SK-N-SH (cell line): ENCODE measurements around the gene RPL28. TPM values are rescaled to one million over a fixed set of nuclear protein-coding genes. Genes with fewer than 3 reads are reported as not detected.

ENCODE experiments used
- CTCF ChIA-PET: fragments of 300-600, 350-600 bp; formaldehyde crosslinking; extraction: SDS; loops from one replicate; lab custom pipeline; 2021; lab: Yijun Ruan, JAX
- POLR2A ChIA-PET: fragments of 350-600 bp; sonication (Branson Sonifier 250); formaldehyde crosslinking; extraction: SDS; loops from one replicate; lab custom pipeline; 2020; ENCODE audit warnings: antibody characterized with exemption, inconsistent platforms; lab: Yijun Ruan, JAX
- DNase-seq: peaks from one replicate; pipeline ENCODE4 v3.0.0; 2012
- H2AFZ ChIP-seq: fragments of 200-600 bp; sonication (generic); 2 replicates; pipeline ENCODE4 v1.8.1; 2016; ENCODE audit warnings: antibody characterized with exemption, mild to moderate bottlenecking, low read depth
- H3F3A ChIP-seq: fragments of 200-600 bp; sonication (generic); replicated peaks from 2 replicates; pipeline ENCODE3; 2016; ENCODE audit warnings: antibody characterized with exemption, mild to moderate bottlenecking; ENCODE audit not compliant: insufficient read depth
- H3K27ac ChIP-seq, 2 experiments: fragments of 200-500 bp in 1 of 2; fragments of 200-600 bp in 1 of 2; sonication (Bioruptor generic) in 1 of 2; sonication (generic), shearing (Covaris generic) in 1 of 2; 2 replicates each; pipeline versions ENCODE4 v1.5.1 to v1.6.1; 2014 to 2016; ENCODE audit warnings: low read depth in 2 of 2, inconsistent platforms in 1 of 2, low read length in 1 of 2, mild to moderate bottlenecking in 1 of 2, mixed read lengths in 1 of 2
- H3K27me3 ChIP-seq: fragments of 200-600 bp; sonication (generic), shearing (Covaris generic); 2 replicates; pipeline ENCODE4 v1.6.1; 2016; ENCODE audit warnings: mixed run types; ENCODE audit not compliant: insufficient read depth
- H3K36me3 ChIP-seq, 2 experiments: fragments of 200-500 bp in 1 of 2; fragments of 200-600 bp in 1 of 2; sonication (Bioruptor generic) in 1 of 2; sonication (generic) in 1 of 2; replicated peaks in 1 of 2; 2 replicates each; pipeline versions ENCODE3 to v1.5.1; 2014 to 2016; ENCODE audit warnings: low read length in 1 of 2, mild to moderate bottlenecking in 1 of 2; ENCODE audit not compliant: insufficient read depth in 2 of 2, control insufficient read depth in 1 of 2
- H3K4me1 ChIP-seq, 2 experiments: fragments of 200-500 bp in 1 of 2; fragments of 200-600 bp in 1 of 2; sonication (Bioruptor generic) in 1 of 2; sonication (generic), shearing (Covaris generic) in 1 of 2; 2 replicates each; pipeline versions ENCODE4 v1.5.1 to v1.6.1; 2014 to 2016; ENCODE audit warnings: low read depth in 1 of 2, low read length in 1 of 2, mixed run types in 1 of 2; ENCODE audit not compliant: insufficient read depth in 2 of 2, control insufficient read depth in 1 of 2
- H3K4me2 ChIP-seq: fragments of 200-600 bp; sonication (generic), shearing (Covaris generic); 2 replicates; pipeline ENCODE4 v1.6.1; 2017; ENCODE audit warnings: mixed run types
- H3K4me3 ChIP-seq, 2 experiments: fragments of 200-500 bp in 1 of 2; fragments of 200-600 bp in 1 of 2; sonication (Bioruptor generic) in 1 of 2; sonication (generic), shearing (Covaris generic) in 1 of 2; 2 replicates each; pipeline versions ENCODE4 v1.5.1 to v1.8.1; 2014 to 2016; ENCODE audit warnings: low read depth in 2 of 2, inconsistent platforms in 1 of 2, low read length in 1 of 2, mild to moderate bottlenecking in 1 of 2, mixed read lengths in 1 of 2, moderate library complexity in 1 of 2
- H3K79me2 ChIP-seq: fragments of 200-600 bp; sonication (generic); 2 replicates; pipeline ENCODE4 v1.8.1; 2017; ENCODE audit warnings: mild to moderate bottlenecking; ENCODE audit not compliant: insufficient read depth
- H3K9ac ChIP-seq: fragments of 200-600 bp; sonication (generic); 2 replicates; pipeline ENCODE4 v1.6.1; 2017; ENCODE audit warnings: mixed run types
- H3K9me2 ChIP-seq: fragments of 200-600 bp; sonication (generic); 2 replicates; pipeline ENCODE4 v1.6.1; 2017; ENCODE audit warnings: mixed run types
- H3K9me3 ChIP-seq: fragments of 200-600 bp; sonication (generic); 2 replicates; pipeline ENCODE4 v1.6.1; 2017; ENCODE audit warnings: mixed run types, mild to moderate bottlenecking, moderate library complexity
- H4K20me1 ChIP-seq: fragments of 200-600 bp; sonication (generic); 2 replicates; pipeline ENCODE4 v1.6.1; 2017; ENCODE audit warnings: mild to moderate bottlenecking, mixed run types; ENCODE audit not compliant: insufficient read depth
- EP300 ChIP-seq, 2 experiments: IDR thresholded peaks; 2 replicates each; pipeline versions ENCODE4 v1.4.0 to v1.6.1; 2012; ENCODE audit warnings: borderline replicate concordance in 1 of 2, low read depth in 1 of 2, low read length in 1 of 2
- EZH2phosphoT487 ChIP-seq: fragments of 200-600 bp; sonication (generic); IDR thresholded peaks from 2 replicates; pipeline ENCODE4 v1.6.1; 2017; ENCODE audit warnings: low read depth, mixed run types, mild to moderate bottlenecking, antibody characterized with exemption, moderate library complexity, borderline replicate concordance
- FOSL2 ChIP-seq: IDR thresholded peaks from 2 replicates; pipeline ENCODE4 v1.4.0; 2012; ENCODE audit warnings: low read depth, mild to moderate bottlenecking, moderate library complexity, borderline replicate concordance
- FOXJ3 ChIP-seq: sonication (generic); formaldehyde crosslinking; IDR thresholded peaks from 2 replicates; pipeline ENCODE4 v1.5.1; 2020; ENCODE audit warnings: mild to moderate bottlenecking, missing genetic modification reagents
- FOXM1 ChIP-seq: IDR thresholded peaks from 2 replicates; pipeline ENCODE4 v1.4.0; 2012; ENCODE audit warnings: low read depth, mild to moderate bottlenecking
- GATA2 ChIP-seq: sonication (generic); formaldehyde crosslinking; IDR thresholded peaks from 2 replicates; pipeline ENCODE4 v1.5.0; 2020; ENCODE audit warnings: mild to moderate bottlenecking, missing genetic modification reagents
- MEF2A ChIP-seq: IDR thresholded peaks from 2 replicates; pipeline ENCODE4 v1.4.0; 2012; ENCODE audit warnings: low read depth, borderline replicate concordance
- MXI1 ChIP-seq: IDR thresholded peaks from 2 replicates; pipeline ENCODE4 v1.6.1; 2012; ENCODE audit warnings: mild to moderate bottlenecking, low read depth, low read length, improper control_type of control experiment
- NFIC ChIP-seq: IDR thresholded peaks from 2 replicates; pipeline ENCODE4 v1.4.0; 2012; ENCODE audit warnings: borderline replicate concordance
- NRF1 ChIP-seq: IDR thresholded peaks from 2 replicates; pipeline ENCODE4 v1.6.1; 2012; ENCODE audit warnings: low read depth, mild to moderate bottlenecking, low read length
- POLR2AphosphoS5 ChIP-seq: IDR thresholded peaks from 2 replicates; pipeline ENCODE4 v1.6.1; 2012; ENCODE audit warnings: low read depth, low read length
- RAD21 ChIP-seq: IDR thresholded peaks from 2 replicates; pipeline ENCODE4 v1.6.1; 2012; ENCODE audit warnings: mild to moderate bottlenecking, low read length
- RCOR1 ChIP-seq: fragments of 150-350 bp; IDR thresholded peaks from 2 replicates; pipeline ENCODE4 v1.6.1; 2017; ENCODE audit warnings: antibody characterized with exemption, low read length
- SIN3A ChIP-seq: IDR thresholded peaks from 2 replicates; pipeline ENCODE4 v1.6.1; 2012; ENCODE audit warnings: low read depth, mild to moderate bottlenecking, low read length, moderate library complexity, borderline replicate concordance
- SMC3 ChIP-seq: IDR thresholded peaks from 2 replicates; pipeline ENCODE4 v1.6.1; 2012; ENCODE audit warnings: low read depth, low read length, improper control_type of control experiment
- TCF12 ChIP-seq: IDR thresholded peaks from 2 replicates; pipeline ENCODE4 v1.4.0; 2012
- WGBS: methylation state at CpG from one replicate; pipeline ENCODE4 v1.1.6; 2017; ENCODE audit warnings: low lambda C conversion rate; 5-methylcytosine and 5-hydroxymethylcytosine counted together
- polyA plus RNA-seq, 3 experiments: library from polyadenylated mRNA; depleted of rRNA; stranded (reverse); fragments of >200 nt; gene quantifications; 2 replicates each; pipeline ENCODE4 v1.2.3, GENCODE V29; 2012
- TF ChIP-seq, protein P1 (sequence below): IDR thresholded peaks from 2 replicates; pipeline ENCODE4; 2012
- TF ChIP-seq, protein P2 (sequence below): IDR thresholded peaks from 2 replicates; pipeline ENCODE4 v1.4.0; 2012; ENCODE audit warnings: low read depth, borderline replicate concordance
- TF ChIP-seq, protein P3 (sequence below): IDR thresholded peaks from 2 replicates; pipeline ENCODE4 v1.4.0; 2012; ENCODE audit warnings: low read depth
- TF ChIP-seq, protein P4 (sequence below): fragments of 150-350 bp; IDR thresholded peaks from 2 replicates; pipeline ENCODE4 v1.6.1; 2017; ENCODE audit warnings: antibody characterized with exemption, low read length, low read depth, borderline replicate concordance

Gene RPL28
- polyA plus RNA-seq, 1 of the 3 experiments (the other 2 are of a cell fraction), result 2,368 TPM

DNA sequence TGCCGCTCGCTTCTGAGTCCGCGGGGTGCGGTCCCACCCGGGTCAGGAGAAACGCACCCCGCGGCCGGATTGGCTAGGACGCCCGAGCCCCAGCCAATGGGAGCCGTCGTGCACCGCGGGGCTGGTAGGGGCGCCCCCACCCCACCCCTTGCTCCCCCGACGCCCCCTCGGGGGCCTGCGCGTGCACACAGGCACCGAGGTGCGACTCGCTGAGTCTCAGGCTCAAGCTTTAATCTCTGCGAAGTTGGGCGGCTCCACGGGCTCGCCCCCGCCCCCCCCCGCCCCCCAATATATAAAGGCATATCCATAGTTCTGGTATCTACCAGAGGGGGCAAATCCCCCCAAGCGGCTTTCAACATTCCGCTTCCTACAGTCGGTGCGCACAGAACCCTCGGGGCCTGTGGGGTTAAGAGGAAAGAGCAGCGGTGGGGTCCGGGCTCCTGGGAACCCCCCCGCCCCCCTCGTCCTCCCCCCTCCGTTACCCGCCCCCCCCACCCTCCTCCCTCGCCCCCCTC lies 31.0 kb upstream of the RPL28 start, which contains the start of gene COX6B2 (continued):
- TF ChIP-seq, protein P1, sequence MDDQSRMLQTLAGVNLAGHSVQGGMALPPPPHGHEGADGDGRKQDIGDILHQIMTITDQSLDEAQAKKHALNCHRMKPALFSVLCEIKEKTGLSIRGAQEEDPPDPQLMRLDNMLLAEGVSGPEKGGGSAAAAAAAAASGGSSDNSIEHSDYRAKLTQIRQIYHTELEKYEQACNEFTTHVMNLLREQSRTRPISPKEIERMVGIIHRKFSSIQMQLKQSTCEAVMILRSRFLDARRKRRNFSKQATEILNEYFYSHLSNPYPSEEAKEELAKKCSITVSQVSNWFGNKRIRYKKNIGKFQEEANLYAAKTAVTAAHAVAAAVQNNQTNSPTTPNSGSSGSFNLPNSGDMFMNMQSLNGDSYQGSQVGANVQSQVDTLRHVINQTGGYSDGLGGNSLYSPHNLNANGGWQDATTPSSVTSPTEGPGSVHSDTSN, result no peak
- TF ChIP-seq SIN3A (no peak), FOXM1 (no peak), MXI1 (no peak), FOSL2 (no peak), FOXJ3 (CRISPR knock-in tag) (no peak), TCF12 (no peak), SMC3 (no peak)
- TF ChIP-seq, protein P2, sequence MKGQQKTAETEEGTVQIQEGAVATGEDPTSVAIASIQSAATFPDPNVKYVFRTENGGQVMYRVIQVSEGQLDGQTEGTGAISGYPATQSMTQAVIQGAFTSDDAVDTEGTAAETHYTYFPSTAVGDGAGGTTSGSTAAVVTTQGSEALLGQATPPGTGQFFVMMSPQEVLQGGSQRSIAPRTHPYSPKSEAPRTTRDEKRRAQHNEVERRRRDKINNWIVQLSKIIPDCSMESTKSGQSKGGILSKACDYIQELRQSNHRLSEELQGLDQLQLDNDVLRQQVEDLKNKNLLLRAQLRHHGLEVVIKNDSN, result no peak

- 33% methylated on average over 12 of the region's 13 CpGs for WGBS
These were observed 30.4 kb upstream of the RPL28 start for GRCh38 chr19:55355213-55355821.

More at GRCh38 chr19:55355213-55355821, 30.4 kb upstream of the RPL28 start:
- CTCF ChIA-PET, result interaction anchor here (1.0 to 2.6 kb wide), 3 partner anchors 29 to 63 kb away, joined by 4 to 8 read pairs (median 8); partner anchors contain the start of gene TMEM238
- Histone ChIP-seq H3K9me3 (no peaks in the 10 kb centered on the region), H3K36me3 (no peaks in the 10 kb centered on the region), H3F3A (peaks cover 9% of the 10 kb centered on the region), H3K4me3 (no peak overlapping the region), H3K9me2 (no peaks in the 10 kb centered on the region), H3K27ac (no peak overlapping the region), H2AFZ (no peak overlapping the region), H3K27me3 (peaks cover 38% of the 10 kb centered on the region), H3K4me2 (no peak overlapping the region), H3K79me2 (no peaks in the 10 kb centered on the region), H3K4me1 (peaks cover 0 to 21% of the 10 kb centered on the region in 2 experiments; a peak in 1 of 4 replicates), H4K20me1 (no peaks in the 10 kb centered on the region), H3K9ac (no peak overlapping the region)
- POLR2A ChIA-PET, result interaction anchor here (1.2 kb wide), 1 partner anchor 14 kb away, joined by 4 read pairs; no protein-coding TSS in a partner anchor
- peak; percentile 72 for DNase-seq
- TF ChIP-seq, protein P3, sequence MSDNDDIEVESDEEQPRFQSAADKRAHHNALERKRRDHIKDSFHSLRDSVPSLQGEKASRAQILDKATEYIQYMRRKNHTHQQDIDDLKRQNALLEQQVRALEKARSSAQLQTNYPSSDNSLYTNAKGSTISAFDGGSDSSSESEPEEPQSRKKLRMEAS, result no peak
- TF ChIP-seq EP300 (IDR thresholded peaks at IDR 0.05; ENCODE audit: borderline replicate concordance in 1 of 2, low read depth in 1 of 2, low read length in 1 of 2) (no peak), GATA2 (no peak), NFIC (no peak), FOXJ3 (CRISPR knock-in tag) (no peak), POLR2AphosphoS5 (no peak), SIN3A (no peak), NRF1 (no peak), RAD21 (no peak), RCOR1 (no peak), MEF2A (no peak), EZH2phosphoT487 (no peak)
- TF ChIP-seq, protein P1, result no peak
- TF ChIP-seq, protein P4, sequence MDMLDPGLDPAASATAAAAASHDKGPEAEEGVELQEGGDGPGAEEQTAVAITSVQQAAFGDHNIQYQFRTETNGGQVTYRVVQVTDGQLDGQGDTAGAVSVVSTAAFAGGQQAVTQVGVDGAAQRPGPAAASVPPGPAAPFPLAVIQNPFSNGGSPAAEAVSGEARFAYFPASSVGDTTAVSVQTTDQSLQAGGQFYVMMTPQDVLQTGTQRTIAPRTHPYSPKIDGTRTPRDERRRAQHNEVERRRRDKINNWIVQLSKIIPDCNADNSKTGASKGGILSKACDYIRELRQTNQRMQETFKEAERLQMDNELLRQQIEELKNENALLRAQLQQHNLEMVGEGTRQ, result no peak
